GM19463 (cell line): ENCODE results near the gene COX4I2.
"Not testable (repeated sequence)": the region's sequence is repeated elsewhere in the genome, so short reads cannot be mapped to it uniquely, and the experiment has no call there.

Experiments used
- ATAC-seq: cut with Tn5 transposase; IDR thresholded peaks from one replicate; pipeline ENCODE4 v1.9.1; 2021; ENCODE audit warnings: mild to moderate bottlenecking, moderate library complexity; ENCODE audit not compliant: unreplicated experiment

Gene COX4I2

GRCh38 chr20:31607640-31608250 lies 30.0 kb upstream of the COX4I2 start:
- no peak for ATAC-seq

- ATAC-seq = no peak
Observed at GRCh38 chr20:31608251-31608945, 29.3 kb upstream of the COX4I2 start.

DNA sequence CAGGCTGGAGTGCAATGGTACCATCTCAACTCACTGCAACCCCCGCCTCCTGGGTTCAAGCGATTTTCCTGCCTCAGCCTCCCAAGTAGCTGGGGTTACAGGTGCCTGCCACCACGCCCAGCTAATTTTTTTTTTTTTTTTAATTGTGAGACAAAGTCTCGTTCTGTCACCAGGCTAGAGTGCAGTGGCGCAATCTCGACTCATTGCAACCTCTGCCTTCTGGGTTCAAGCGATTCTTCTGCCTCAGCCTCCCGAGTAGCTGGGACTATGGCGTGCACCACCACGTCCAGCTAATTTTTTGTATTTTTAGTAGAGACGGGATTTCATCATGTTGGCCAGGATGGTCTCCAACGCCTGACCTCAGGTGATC lies 25.5 kb upstream of the COX4I2 start:
- not testable (repeated sequence) for ATAC-seq

GRCh38 chr20:31615416-31615815 lies 22.3 kb upstream of the COX4I2 start:
- no peak for ATAC-seq

- no peak for ATAC-seq
Observed at GRCh38 chr20:31617432-31618104, 20.1 kb upstream of the COX4I2 start.

DNA sequence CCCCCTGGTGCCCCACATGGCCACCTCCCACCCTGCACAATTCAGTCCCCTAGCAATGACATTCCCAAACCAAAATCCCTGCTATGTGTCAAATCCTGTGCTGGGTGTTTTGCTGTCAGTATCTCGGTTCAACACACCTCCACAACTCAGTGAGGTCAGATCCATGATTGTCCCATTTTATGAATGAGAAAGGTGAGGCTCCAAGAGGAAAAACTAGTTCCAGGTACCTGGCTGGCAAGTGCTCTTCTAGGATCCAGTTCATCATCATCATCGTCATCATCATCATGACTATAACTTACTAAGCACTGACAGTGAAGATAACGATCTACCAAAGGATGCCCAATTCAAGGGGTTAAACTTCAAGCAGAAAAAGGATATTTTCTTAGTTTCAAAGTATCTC lies 17.5 kb upstream of the COX4I2 start:
- no peak for ATAC-seq

- not testable (repeated sequence) for ATAC-seq
Observed at GRCh38 chr20:31623123-31623505, 14.6 kb upstream of the COX4I2 start.

- ATAC-seq = not testable (repeated sequence)
Observed at GRCh38 chr20:31626534-31626933, 11.2 kb upstream of the COX4I2 start.

GRCh38 chr20:31628057-31628456 lies 9.7 kb upstream of the COX4I2 start:
- not testable (repeated sequence) for ATAC-seq

DNA sequence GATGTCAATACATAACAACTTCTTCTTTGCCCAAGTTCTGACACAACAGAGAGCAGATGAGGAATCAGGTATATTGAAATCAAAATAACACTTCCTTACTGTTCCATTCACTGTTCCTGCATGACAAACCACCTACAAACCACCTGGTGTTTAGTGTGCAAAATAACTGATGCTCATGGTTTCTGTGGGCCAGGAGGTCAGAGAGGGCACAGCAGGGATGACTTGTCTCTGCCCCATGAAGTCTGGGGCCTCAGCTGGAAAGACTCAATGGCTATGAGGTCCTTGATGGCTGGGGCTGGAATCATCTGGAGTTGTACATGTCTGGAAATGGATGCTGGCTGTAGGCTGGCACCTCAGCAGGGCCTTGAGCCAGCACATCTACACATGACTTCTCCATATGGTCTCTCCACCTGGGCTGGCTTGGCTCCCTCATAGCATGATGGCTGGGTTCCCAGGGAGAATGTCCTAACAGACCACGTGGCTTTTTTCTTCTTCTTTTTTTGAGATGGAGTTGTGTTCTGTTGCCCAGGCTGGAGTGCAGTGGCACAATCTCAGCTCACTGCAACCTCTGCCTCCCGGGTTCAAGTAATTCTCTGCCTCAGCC lies 7.4 kb upstream of the COX4I2 start:
- no peak for ATAC-seq

GRCh38 chr20:31632548-31633338 lies 5.0 kb upstream of the COX4I2 start:
- no peak for ATAC-seq

- ATAC-seq = no peak
Observed at GRCh38 chr20:31633339-31633914, 4.3 kb upstream of the COX4I2 start.

- no peak for ATAC-seq
Observed at GRCh38 chr20:31638317-31638716, 605 bp downstream of the COX4I2 start.

- ATAC-seq = no peak
Observed at GRCh38 chr20:31638816-31639215, 1.1 kb downstream of the COX4I2 start.

DNA sequence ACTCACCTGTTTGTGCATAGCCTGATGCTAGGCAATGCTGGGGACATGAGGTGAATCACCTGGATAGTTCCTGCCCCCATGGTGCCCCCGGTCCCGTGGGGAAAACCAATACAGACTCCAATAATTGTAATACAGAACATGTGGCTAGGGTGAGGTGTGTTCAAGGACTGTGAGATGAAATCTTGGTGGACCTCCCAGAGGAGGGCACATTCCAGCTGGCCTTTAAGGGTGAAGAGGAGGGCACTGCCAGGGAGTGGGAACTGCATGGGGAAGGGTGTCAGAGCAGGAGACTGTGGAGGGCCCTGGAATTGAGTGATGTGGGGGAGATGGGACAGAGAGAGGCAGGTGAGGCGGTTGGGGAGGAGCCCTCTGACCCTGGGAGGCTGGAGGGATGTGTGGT lies 2.5 kb downstream of the COX4I2 start:
- ATAC-seq = no peak

DNA sequence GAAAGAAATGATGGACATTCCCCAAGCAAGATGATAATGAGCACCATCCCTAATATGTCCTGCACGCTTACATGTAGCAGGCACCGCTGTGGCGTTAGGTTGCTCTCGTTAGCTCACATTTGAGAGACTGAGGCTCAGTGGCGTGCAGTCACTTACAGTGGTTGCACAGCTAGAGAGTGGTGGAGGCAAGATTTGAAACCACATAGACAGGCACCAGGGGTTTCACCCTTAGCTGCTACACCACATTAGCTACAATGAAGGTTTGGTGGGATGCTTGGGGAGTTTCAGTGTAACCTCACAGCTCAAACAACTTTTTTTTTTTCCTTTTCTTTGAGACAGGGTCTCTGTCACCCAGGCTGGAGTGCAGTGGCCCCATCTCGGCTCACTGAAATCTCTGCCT lies 3.7 kb downstream of the COX4I2 start:
- ATAC-seq = no peak

DNA sequence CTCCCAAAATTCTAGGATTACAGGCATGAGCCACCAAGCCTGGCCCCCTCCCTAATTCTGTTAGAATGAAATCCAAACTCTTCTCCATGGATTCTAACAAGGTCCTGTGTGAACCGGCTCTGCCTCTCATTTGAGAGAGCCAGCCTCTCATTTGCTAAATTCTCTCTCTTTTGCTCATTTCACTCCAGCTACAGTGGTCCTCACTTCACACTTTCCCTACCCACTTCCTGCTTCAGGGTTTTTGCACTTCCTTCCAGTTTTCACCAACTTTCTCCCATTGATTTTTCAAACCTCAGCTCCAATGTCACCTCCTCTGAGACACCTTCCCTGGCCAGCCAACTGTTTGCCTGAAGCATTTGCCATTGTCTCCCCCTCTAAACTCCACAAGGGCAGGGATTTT lies 5.1 kb downstream of the COX4I2 start:
- no peak for ATAC-seq

DNA sequence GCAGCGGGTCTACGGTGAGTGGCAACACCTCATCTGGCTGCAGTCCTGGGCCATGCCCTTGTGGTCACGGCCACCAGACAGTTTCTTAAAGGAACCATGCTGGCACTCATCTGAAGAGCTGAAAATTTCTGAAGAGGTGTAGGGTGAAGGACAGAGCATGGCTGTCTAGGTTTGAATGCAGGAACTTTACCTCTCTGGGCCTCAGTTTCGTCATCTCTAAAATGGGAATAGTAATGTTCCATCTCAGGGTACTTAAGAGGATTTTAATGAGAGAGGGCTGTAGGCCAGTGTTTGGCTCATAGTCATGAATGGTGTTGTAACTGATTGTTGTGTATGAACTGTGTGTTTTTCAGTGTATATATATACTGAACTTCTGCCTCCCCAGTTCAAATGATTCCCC lies 5.8 kb downstream of the COX4I2 start:
- no peak for ATAC-seq

GRCh38 chr20:31644701-31645100 lies 7.0 kb downstream of the COX4I2 start:
- ATAC-seq = no peak

DNA sequence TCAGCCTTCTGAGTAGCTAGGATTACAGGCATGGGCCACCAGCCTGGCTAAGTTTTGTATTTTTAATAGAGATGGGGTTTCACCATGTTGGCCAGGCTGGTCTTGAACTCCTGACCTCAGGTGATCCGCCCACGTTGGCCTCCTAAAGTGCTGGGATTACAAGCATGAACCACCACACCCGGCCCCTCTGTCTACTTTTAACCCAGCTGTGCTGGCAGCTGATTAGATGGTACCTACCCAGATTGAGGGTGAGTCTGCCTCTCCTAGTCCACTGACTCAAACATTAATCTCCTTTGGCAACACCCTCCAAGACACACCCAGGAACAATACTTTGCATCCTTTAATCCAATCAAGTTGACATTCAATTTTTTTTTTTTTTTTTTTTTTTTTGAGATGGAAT lies 10.4 kb downstream of the COX4I2 start:
- ATAC-seq = not testable (repeated sequence)

DNA sequence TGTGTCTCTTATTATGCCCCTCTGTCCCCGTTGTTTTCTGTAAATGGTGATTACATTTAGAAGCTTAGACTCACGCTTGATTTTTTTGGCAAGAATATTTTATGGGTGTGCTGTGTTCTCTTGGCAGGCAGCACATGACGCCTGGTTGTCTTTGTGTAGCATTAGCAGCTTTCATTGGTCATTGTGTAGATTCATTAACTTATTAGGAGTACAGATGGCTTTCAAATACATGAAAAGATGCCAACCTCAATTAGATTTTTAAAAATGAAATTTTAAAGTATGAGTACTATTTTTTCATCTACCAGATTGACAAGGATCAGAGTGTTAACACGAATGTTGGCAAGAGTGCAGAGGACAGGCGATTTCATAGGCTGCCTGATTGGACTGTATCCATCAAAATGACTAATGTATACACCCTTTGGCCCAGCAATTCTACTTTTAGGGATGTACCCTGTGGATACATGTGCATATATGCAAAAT lies 15.2 kb downstream of the COX4I2 start:
- no peak for ATAC-seq
